ENCODE measurements around the gene VPS35L.

VPS35L gene

GRCh38 chr16:19644877-19645276 lies 89.4 kb downstream of the VPS35L start:
- peak; percentile 67 to 86 for DNase-seq (ENCODE audit: low read depth in 2 of 2)
- H3K4me3 ChIP-seq (replicated peaks in 1 of 2; ENCODE audit: low read depth in 2 of 2, low read length in 2 of 2) = peak overlapping the region in 1 of 2 donors; percentile 14
- TF ChIP-seq CTCF (IDR thresholded peaks at IDR 0.05; ENCODE audit: low read depth, low read length) = no peak

- no peak overlapping the region for H3K4me3 ChIP-seq (replicated peaks in 1 of 2; ENCODE audit: low read depth in 2 of 2, low read length in 2 of 2)
- TF ChIP-seq CTCF (IDR thresholded peaks at IDR 0.05; ENCODE audit: low read depth, low read length) = no peak
- DNase-seq (ENCODE audit: low read depth in 2 of 2) = peak; percentile 52
Measured at GRCh38 chr16:19645557-19645981, 90.1 kb downstream of the VPS35L start.

- H3K4me3 ChIP-seq (replicated peaks in 1 of 2; ENCODE audit: low read depth in 2 of 2, low read length in 2 of 2) = no peak overlapping the region
- no peak for DNase-seq (ENCODE audit: low read depth in 2 of 2)
- TF ChIP-seq CTCF (IDR thresholded peaks at IDR 0.05; ENCODE audit: low read depth, low read length) = no peak
Measured at GRCh38 chr16:19649980-19650379, 94.5 kb downstream of the VPS35L start.

GRCh38 chr16:19654147-19654546 lies 98.6 kb downstream of the VPS35L start:
- no peak for TF ChIP-seq CTCF (IDR thresholded peaks at IDR 0.05; ENCODE audit: low read depth, low read length)
- no peak for DNase-seq (ENCODE audit: low read depth in 2 of 2)
- H3K4me3 ChIP-seq (replicated peaks in 1 of 2; ENCODE audit: low read depth in 2 of 2, low read length in 2 of 2) = no peak overlapping the region

- H3K4me3 ChIP-seq (replicated peaks in 1 of 2; ENCODE audit: low read depth in 2 of 2, low read length in 2 of 2) = no peak overlapping the region
- no peak for DNase-seq (ENCODE audit: low read depth in 2 of 2)
- TF ChIP-seq CTCF (IDR thresholded peaks at IDR 0.05; ENCODE audit: low read depth, low read length) = no peak
Measured at GRCh38 chr16:19655242-19655777, 99.8 kb downstream of the VPS35L start.

- DNase-seq (ENCODE audit: low read depth in 2 of 2) = no peak
- H3K4me3 ChIP-seq (replicated peaks in 1 of 2; ENCODE audit: low read depth in 2 of 2, low read length in 2 of 2) = no peak overlapping the region
- TF ChIP-seq CTCF (IDR thresholded peaks at IDR 0.05; ENCODE audit: low read depth, low read length) = no peak
Measured at GRCh38 chr16:19657831-19658230, 102.3 kb downstream of the VPS35L start.

GRCh38 chr16:19659554-19659953 lies 104.1 kb downstream of the VPS35L start:
- no peak for TF ChIP-seq CTCF (IDR thresholded peaks at IDR 0.05; ENCODE audit: low read depth, low read length)
- no peak overlapping the region for H3K4me3 ChIP-seq (replicated peaks in 1 of 2; ENCODE audit: low read depth in 2 of 2, low read length in 2 of 2)
- no peak for DNase-seq (ENCODE audit: low read depth in 2 of 2)
